Erythroblast (primary cell): ENCODE measurements around the gene COPZ1.

Experiments used
- GATA1 ChIP-seq: IDR thresholded peaks from 2 replicates; pipeline ENCODE4 v1.6.1; 2011; ENCODE audit warnings: low read depth, mild to moderate bottlenecking, control low read depth, low read length, moderate library complexity
- POLR2A ChIP-seq: IDR thresholded peaks from 2 replicates; pipeline ENCODE4 v1.6.1; 2011; ENCODE audit warnings: mild to moderate bottlenecking, low read length

DNA sequence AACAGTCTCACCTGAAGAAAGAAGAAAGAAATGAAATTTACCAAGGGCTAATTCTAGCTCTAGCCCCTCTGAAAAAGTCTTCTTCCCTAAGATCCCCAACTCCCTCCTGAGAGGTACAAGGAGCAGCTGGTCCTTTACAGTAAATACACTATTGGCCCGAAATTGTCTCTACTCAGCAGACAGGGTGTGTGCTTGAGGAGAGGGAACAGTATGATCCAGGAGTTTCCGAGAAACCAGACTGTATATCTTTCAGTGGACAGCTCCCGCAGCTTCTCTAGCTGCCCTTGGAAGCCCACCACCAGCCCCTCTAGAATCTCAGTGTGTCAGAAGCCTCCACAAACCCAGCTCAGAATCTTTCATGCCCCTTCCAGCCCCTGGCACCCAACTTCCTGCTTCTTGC, 31.3 kb downstream of the COPZ1 start:
- TF ChIP-seq GATA1 (no peak), POLR2A (no peak)
